NCI-H1436 treated with DMSO at 0.1 percent for 48 hours (cell line): ENCODE results near the gene POC5.
"Not testable (repeated sequence)": the region's sequence is repeated elsewhere in the genome, so short reads cannot be mapped to it uniquely, and the experiment has no call there.

Experiments
- DNase-seq: peaks from one replicate; lab custom pipeline; 2025; lab: John Stamatoyannopoulos, UW

The POC5 gene

DNA sequence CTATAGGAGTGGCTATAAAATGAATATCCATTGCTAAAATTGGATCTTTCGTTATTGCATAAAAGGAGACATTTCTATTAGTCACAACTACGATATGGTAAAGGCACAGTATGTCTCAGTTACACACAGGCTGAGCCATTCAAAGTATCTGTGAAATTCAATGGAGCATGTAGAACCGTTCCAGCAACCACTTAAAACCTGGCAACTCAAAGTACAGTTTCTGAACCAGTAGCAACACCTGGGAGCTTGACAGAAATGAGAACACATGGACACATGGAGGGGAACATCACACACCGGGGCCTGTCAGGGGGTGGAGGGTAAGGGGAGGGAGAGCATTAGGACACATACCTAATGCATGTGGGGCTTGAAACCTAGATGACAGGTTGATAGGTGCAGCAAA is 15.4 kb downstream of the POC5 start:
- no peak for DNase-seq

GRCh38 chr5:75695472-75696351 is 21.5 kb downstream of the POC5 start:
- not testable (repeated sequence) for DNase-seq

DNA sequence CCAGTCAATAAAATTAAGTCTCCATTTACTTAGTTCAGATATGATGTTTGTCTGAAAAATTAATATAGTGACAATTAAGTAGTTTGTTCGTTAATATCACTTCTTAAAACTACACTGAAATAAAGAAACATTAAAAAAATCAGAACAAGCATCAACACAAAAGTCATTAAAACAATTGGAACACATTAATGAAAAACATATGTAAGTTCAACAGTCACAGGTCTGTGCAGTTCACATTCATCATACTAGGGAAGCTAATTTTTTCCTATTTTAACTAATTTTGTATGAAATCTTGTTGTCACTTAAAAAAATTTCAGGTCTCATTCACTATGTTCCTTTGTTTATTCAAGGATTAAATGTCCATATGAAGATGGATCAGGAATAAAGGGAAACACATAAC is 22.5 kb downstream of the POC5 start:
- no peak for DNase-seq

GRCh38 chr5:75690669-75691068 is 26.6 kb downstream of the POC5 start:
- no peak for DNase-seq

DNA sequence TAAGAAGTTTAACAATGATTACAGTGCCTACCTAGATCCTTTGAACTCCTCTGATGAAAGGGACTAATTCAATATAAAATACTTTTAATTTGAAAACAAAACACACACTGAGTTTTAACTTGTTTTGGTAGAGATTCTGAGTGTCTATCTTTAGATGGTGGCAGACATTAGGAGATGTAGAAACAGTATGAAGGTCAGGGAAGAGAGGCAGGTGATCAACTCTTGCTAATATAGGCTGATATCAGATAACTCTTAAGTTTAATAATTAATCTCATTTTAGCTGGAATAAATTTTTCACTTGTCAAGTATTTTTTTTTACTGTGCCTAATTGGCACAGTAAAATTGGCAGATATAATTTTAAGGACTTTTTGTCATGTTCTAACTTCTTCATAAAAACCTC is 30.8 kb downstream of the POC5 start:
- DNase-seq = no peak

GRCh38 chr5:75685141-75685540 is 32.1 kb downstream of the POC5 start:
- no peak for DNase-seq

GRCh38 chr5:75681125-75681830 is 36.0 kb downstream of the POC5 start:
- DNase-seq = no peak

GRCh38 chr5:75678155-75678554 is 39.1 kb downstream of the POC5 start:
- DNase-seq = no peak

DNA sequence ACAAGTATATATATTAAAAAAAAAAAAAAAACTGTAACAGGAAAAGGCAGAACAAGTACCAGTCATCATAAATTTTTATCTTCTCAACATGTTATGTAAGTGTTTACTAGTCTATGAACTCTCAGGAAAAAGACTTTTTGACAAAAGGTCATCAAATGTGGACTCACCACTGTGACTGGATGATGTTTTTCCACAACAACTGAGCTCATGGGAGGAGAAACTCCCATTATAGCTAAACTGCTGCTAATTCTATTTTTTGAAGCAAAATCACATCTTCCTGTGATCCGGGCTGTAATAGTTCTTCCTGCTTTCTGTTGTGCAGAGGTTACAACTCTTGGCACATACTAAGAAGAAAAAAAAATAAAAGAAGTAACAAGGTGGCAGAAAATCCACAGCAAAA is 39.6 kb downstream of the POC5 start:
- DNase-seq = no peak

- DNase-seq = no peak
Observed at GRCh38 chr5:75675783-75676182, 41.5 kb downstream of the POC5 start.

DNA sequence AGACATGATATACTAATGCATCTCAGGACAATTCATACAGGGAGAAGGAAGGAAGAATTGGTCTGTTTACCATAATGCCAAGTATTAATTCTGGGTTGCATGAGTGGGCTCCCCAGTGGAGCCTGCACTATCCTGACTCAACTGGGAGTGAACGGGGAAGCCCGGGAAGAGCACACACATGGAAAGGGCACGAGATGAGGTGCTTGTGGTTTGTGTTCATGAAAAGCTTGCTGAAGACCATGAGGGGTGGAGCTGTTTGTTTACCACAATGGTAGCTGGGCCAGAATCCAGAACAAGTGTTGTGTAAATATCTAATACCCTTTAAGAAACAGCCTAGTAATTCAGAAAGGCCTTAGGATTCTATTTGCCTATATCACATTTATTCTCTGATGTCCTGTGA is 44.6 kb downstream of the POC5 start:
- DNase-seq = no peak

DNA sequence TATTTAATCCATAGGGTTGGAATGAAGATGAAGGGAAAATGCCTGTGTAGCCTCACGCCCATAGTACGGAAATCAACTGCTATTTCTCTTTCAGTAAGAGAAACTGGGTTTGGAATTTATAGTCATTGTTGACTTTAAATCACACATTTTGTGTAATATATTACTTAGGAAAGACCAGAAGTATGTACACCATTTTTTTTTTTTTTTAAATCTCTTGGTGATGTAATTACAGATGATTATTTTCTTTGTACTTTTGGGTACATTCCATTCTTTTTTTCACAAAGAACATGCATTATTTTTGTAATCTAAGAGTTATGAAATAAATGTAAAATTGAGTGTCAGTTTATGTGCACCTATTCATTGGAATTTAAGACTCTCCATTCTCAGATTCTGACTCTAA is 45.7 kb downstream of the POC5 start:
- no peak for DNase-seq

DNA sequence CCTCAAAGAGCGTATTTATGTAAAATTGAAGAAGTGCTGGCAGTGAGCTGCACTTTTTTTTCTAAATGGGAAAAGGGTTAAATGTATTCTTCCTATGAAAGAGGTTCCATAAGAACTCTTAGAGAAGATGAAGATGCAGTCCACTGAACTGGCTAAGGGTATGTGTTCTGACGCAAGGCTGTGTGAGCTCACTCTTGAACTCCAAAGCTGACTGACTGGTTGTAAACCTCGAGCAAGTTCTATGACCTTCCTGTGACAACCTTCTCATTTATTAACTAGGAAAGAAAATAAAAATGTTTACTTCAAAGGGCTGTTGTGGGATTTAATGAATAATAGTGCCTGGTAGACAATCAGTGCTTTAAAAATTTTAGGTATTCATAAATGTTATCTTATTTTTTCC is 46.7 kb downstream of the POC5 start:
- DNase-seq = no peak

- DNase-seq = peak; percentile 17
Observed at GRCh38 chr5:75668977-75669689, 48.1 kb downstream of the POC5 start.

DNA sequence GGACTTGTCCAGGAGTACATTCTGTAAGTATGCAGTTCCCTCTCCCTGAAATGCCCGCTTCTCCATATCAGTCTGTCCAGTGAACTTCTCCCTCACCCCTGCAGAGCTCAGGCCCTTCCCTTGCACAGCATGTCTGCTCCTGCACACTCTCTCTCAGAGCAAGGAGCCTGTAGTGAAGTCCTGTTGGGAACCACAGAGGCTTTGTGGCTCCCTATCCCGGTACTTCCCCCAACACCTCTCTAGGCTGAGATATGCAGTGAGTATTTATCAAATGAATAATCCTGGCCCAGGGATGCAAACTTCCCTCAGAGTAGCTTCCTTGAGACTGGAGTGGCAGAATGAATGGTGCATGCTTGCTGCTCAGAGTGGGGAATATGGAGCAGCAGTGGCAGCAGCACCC is 48.8 kb downstream of the POC5 start:
- DNase-seq = no peak

GRCh38 chr5:75667586-75667985 is 49.7 kb downstream of the POC5 start:
- no peak for DNase-seq

DNA sequence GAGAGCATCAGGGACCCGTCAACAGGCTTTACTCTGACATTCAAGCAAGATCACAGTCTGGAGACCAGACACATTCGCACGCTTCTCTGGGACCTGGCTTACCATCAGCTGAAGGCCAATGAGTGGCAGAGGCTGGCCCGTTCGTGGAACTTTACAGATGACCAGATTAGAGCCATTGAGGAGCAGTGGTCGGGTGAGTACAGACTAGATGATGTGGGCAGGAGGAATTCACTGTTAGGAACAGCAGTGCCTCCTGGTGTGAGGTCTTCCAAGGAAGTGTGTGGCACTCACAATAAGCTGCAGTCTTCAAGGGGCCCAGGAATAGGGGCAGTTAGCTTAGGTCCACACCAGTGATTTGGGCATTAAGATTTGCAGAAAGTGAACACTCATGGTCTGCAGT is 50.4 kb downstream of the POC5 start:
- DNase-seq = no peak

- DNase-seq = no peak
Observed at GRCh38 chr5:75664979-75665378, 52.3 kb downstream of the POC5 start.

DNA sequence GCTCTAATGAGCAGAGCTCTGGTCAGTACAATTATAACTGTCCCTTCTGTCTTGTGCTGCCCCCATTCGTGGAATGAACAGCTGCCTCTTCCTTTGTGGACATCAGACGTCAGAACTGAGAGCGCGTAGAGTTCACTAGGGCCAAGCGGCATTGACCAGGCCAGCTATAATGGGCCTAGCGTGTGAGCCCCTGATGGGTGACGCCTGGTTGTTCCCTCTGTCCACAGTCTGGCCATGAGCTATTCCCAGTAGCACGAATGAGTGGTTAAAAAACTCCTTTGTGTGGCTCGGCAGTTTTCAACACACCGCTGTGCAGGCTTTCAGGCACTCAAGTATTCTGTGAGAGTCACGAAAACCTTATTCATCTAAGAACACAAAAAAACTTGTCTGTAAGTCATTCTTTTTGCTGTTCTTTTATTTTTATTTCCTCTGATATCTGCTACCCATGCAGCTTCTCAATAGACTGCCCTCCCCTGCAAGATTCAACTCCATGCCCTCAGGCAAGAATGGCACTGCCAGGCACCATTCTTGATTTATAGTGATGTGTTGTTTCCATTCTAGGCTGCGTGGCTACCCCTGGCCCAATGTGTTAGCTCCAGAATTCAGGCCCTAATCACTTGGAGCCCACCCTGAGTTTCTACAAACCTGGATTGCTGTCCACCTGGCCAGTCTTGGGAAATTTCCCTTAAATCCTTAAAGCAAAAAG is 53.5 kb downstream of the POC5 start:
- DNase-seq = no peak

DNA sequence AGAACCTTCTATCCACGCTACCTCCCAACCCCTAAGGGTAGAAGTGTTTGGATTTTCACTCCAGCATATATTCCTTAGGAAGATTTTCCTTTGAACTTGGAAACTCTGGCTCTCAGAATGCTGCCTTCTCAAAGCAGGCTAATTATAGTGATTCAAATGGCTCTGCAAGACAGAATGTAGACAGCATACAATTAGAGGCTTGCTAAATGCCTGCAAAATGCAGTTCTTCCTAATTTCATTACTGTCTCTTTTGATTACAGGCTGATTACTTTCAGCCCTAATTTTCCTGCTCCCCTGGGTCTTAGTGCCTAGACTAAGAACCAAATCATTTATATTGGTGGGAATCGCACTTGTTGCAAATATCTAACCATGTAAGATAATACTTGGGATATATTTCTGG is 55.2 kb downstream of the POC5 start:
- DNase-seq = no peak

GRCh38 chr5:75660678-75661465 is 56.4 kb downstream of the POC5 start:
- DNase-seq = no peak
